ENCODE results near the gene ARL13B. TPM values are rescaled to one million over a fixed set of nuclear protein-coding genes. Genes with fewer than 3 reads are reported as not detected.

The ARL13B gene
- total and polyA plus RNA-seq, 2 of the 13 experiments (the other 11 are each of a cell fraction or from before 2014, with no cell fraction given), result 2.2 to 9.6 TPM

DNA sequence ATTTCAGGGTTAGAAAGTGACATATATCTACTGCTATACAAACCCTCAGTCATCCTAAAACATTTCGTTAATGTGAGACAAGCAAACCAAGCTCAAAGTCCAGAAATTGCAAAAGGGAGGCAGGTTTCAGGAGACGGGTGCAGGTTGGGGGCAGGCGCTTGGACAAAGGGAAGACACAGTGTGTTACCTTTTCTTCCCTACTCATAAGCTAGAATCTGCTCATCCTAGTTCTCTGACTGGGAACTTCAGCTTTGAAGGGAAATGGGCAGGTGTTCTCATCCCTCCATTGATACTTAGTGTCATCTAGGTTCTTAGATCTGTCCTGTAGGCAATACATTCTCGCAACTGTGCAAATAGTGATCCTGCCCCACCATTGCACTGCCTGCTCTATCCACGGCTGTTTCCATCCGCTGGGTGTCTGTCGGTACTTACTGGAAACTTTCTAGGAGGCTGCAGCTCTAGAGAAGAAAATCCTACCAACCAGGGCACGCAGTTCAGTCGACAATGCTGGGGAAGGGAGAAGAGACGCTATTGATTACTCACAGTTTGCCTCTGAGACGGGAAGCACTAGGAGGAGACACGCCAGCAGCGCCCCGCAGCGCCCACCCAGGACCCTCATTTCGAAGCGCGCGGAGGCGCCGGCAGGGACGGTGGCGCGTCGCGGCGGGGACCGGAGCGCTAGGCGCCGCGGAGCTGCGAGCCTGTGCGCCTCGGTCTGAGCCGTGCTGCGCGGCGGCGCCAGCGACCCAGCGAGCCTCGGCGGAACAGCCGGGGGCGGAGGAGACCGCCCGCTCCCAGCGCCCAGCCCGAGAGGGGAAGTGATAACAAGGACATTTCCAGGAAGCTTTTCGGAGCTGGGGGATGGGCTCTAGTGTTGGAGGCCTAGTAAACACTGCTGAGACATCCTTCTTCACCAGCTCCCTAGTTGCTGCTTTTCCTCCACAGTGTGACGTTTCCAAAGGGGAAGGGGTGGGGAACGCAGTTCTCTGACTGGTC, 6.5 kb upstream of the ARL13B start, which contains the start of gene PROS1 (continued):
- TF ChIP-seq, protein P1, sequence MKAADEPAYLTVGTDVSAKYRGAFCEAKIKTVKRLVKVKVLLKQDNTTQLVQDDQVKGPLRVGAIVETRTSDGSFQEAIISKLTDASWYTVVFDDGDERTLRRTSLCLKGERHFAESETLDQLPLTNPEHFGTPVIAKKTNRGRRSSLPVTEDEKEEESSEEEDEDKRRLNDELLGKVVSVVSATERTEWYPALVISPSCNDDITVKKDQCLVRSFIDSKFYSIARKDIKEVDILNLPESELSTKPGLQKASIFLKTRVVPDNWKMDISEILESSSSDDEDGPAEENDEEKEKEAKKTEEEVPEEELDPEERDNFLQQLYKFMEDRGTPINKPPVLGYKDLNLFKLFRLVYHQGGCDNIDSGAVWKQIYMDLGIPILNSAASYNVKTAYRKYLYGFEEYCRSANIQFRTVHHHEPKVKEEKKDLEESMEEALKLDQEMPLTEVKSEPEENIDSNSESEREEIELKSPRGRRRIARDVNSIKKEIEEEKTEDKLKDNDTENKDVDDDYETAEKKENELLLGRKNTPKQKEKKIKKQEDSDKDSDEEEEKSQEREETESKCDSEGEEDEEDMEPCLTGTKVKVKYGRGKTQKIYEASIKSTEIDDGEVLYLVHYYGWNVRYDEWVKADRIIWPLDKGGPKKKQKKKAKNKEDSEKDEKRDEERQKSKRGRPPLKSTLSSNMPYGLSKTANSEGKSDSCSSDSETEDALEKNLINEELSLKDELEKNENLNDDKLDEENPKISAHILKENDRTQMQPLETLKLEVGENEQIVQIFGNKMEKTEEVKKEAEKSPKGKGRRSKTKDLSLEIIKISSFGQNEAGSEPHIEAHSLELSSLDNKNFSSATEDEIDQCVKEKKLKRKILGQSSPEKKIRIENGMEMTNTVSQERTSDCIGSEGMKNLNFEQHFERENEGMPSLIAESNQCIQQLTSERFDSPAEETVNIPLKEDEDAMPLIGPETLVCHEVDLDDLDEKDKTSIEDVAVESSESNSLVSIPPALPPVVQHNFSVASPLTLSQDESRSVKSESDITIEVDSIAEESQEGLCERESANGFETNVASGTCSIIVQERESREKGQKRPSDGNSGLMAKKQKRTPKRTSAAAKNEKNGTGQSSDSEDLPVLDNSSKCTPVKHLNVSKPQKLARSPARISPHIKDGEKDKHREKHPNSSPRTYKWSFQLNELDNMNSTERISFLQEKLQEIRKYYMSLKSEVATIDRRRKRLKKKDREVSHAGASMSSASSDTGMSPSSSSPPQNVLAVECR (CRISPR knock-in tag; IDR thresholded peaks at IDR 0.05; ENCODE audit: borderline replicate concordance), result peak; percentile 73; the same call in 1 of the 2 replicates
- TF ChIP-seq, protein P2, sequence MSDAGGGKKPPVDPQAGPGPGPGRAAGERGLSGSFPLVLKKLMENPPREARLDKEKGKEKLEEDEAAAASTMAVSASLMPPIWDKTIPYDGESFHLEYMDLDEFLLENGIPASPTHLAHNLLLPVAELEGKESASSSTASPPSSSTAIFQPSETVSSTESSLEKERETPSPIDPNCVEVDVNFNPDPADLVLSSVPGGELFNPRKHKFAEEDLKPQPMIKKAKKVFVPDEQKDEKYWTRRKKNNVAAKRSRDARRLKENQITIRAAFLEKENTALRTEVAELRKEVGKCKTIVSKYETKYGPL (CRISPR knock-in tag; IDR thresholded peaks at IDR 0.05), result 0 out of 2 replicates have a peak, but pooled peaks have one; percentile 16
- TF ChIP-seq KDM6A (CRISPR knock-in tag; IDR thresholded peaks at IDR 0.05; ENCODE audit: low read depth) (0 out of 2 replicates have a peak, but pooled peaks have one; percentile 38), RAD21 (CRISPR knock-in tag; IDR thresholded peaks at IDR 0.05) (peak; percentile 31; the same call in 1 of the 2 replicates), LCORL (IDR thresholded peaks at IDR 0.05) (no peak), LCORL (CRISPR knock-in tag; IDR thresholded peaks at IDR 0.05) (peak; percentile 77), ZFP37 (CRISPR knock-in tag; IDR thresholded peaks at IDR 0.05; ENCODE audit: borderline replicate concordance) (0 out of 2 replicates have a peak, but pooled peaks have one; percentile 52), CCAR2 (optimal IDR thresholded peaks at IDR 0.05; ENCODE audit: low read depth, low read length) (peak; percentile 61), CHD2 (IDR thresholded peaks at IDR 0.05; ENCODE audit: low read depth, low read length) (0 out of 2 replicates have a peak, but pooled peaks have one; percentile 15)
- TF ChIP-seq, protein P3, sequence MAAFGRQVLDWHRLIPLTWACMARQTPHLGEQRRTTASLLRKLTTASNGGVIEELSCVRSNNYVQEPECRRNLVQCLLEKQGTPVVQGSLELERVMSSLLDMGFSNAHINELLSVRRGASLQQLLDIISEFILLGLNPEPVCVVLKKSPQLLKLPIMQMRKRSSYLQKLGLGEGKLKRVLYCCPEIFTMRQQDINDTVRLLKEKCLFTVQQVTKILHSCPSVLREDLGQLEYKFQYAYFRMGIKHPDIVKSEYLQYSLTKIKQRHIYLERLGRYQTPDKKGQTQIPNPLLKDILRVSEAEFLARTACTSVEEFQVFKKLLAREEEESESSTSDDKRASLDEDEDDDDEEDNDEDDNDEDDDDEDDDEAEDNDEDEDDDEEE (CRISPR knock-in tag; IDR thresholded peaks at IDR 0.05), result no peak
- TF ChIP-seq, protein P4, sequence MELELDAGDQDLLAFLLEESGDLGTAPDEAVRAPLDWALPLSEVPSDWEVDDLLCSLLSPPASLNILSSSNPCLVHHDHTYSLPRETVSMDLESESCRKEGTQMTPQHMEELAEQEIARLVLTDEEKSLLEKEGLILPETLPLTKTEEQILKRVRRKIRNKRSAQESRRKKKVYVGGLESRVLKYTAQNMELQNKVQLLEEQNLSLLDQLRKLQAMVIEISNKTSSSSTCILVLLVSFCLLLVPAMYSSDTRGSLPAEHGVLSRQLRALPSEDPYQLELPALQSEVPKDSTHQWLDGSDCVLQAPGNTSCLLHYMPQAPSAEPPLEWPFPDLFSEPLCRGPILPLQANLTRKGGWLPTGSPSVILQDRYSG (CRISPR knock-in tag; IDR thresholded peaks at IDR 0.05), result peak; percentile 27; the same call in 1 of the 2 replicates
- TF ChIP-seq, protein P5, sequence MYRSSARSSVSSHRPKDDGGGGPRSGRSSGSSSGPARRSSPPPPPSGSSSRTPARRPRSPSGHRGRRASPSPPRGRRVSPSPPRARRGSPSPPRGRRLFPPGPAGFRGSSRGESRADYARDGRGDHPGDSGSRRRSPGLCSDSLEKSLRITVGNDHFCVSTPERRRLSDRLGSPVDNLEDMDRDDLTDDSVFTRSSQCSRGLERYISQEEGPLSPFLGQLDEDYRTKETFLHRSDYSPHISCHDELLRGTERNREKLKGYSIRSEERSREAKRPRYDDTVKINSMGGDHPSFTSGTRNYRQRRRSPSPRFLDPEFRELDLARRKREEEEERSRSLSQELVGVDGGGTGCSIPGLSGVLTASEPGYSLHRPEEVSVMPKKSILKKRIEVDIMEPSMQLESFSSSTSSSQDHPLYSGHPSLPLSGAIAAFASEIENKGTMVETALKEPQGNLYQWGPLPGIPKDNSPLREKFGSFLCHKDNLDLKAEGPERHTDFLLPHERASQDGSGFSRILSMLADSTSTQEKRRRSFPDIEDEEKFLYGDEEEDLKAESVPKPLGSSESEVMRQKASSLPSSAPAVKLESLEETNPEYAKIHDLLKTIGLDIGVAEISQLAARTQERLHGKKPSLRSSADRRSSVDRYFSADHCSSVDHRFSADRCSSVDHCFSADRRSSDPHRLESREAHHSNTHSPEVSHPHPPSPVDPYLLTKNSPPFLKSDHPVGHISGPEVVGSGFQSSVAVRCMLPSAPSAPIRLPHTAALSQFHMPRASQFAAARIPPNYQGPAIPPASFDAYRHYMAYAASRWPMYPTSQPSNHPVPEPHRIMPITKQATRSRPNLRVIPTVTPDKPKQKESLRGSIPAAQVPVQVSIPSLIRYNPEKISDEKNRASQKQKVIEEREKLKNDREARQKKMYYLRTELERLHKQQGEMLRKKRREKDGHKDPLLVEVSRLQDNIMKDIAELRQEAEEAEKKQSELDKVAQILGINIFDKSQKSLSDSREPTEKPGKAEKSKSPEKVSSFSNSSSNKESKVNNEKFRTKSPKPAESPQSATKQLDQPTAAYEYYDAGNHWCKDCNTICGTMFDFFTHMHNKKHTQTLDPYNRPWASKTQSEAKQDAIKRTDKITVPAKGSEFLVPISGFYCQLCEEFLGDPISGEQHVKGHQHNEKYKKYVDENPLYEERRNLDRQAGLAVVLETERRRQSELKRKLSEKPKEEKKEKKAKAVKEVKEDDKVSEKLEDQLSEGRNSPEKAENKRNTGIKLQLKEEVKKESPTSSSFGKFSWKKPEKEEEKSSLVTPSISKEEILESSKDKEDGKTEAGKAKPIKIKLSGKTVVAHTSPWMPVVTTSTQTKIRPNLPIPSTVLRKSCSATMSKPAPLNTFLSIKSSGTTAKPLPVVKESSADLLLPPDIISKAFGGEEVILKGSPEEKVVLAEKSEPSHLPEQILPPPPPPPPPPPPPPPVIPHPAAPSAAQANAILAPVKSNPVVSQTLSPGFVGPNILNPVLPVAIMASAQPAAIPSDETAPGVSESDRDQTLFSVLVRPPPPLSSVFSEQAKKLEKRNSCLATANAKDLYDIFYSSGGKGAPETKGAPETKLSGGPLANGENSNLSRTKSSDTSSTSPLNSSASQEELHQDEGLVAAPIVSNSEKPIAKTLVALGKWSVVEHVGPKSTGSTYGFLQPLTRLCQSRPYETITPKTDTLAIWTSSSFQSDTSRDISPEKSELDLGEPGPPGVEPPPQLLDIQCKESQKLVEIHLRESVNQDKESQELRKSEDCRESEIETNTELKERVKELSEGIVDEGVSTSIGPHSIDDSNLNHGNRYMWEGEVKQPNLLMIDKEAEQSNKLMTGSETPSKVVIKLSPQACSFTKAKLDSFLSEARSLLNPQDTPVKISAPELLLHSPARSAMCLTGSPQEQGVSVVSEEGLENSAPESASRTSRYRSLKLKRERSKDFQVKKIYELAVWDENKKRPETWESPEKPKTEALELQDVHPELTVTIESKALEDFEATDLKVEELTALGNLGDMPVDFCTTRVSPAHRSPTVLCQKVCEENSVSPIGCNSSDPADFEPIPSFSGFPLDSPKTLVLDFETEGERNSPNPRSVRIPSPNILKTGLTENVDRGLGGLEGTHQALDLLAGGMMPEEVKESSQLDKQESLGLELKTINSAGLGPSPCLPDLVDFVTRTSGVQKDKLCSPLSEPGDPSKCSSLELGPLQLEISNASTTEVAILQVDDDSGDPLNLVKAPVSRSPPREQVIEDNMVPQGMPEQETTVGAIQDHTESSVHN (CRISPR knock-in tag; IDR thresholded peaks at IDR 0.05), result no peak
